Right lobe of liver (tissue), 4 donors: ENCODE results near the gene GAA.

Experiments used
- POLR2A ChIP-seq: fragments of 450-650 bp; IDR thresholded peaks from one replicate; pipeline ENCODE4 v1.6.1; 2017; ENCODE audit warnings: antibody characterized with exemption, mild to moderate bottlenecking
- TF ChIP-seq, protein P1 (sequence below), 4 donors: fragments of 200-600 bp in 3 of 4; fragments of 450-650 bp in 1 of 4; IDR thresholded peaks; one replicate each; pipeline versions ENCODE4 v1.5.1 to v1.8.0; 2016 to 2022; ENCODE audit warnings: antibody characterized with exemption in 4 of 4, mild to moderate bottlenecking in 2 of 4
- donor health status: DM: no; HTN: no; CAD: no.
- donor health status: DM: no; HTN: no; CAD: no.
- donor health status: DM: no; HTN: yes; CAD: no.

DNA sequence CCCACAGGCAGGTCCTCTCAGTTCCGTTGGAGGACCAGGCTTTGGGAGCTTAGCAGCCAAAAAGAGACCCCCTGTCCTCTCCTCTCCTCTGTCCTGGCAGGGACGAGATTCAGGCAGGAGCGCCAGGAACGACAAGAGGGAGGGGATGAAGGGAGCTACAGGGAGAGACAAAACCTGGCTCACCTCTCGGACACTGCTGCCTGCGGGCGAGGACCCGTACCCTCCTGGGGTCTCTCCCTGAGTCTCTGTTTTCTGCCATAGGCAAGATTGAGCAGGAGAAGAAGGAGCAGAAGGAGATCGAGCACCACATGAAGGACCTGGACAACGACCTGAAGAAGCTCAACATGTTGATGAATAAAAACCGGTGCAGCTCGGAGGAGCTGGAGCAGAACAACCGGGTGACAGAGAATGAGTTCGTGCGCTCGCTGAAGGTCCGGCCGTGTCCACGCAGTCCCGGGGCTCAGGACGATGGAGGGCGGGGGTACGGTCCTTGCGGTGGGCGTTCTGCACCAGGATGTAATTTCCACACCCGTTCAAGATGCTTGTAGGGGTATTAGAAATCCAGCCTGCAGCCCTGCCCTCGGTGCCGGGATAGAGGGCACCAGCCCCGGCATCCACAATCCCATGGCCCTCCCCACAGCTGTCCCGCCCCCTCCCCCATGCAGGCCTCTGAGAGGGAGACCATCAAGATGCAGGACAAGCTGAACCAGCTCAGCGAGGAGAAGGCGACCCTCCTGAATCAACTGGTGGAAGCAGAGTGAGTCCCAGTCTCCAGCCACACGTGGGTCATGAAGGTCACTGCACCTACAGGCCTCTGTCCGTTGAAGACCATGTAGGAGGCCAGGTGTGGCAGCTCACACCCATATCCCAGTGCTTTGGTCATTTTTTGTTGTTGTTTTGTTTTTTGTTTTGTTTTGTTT, 13.8 kb upstream of the GAA start:
- TF ChIP-seq, protein P1, sequence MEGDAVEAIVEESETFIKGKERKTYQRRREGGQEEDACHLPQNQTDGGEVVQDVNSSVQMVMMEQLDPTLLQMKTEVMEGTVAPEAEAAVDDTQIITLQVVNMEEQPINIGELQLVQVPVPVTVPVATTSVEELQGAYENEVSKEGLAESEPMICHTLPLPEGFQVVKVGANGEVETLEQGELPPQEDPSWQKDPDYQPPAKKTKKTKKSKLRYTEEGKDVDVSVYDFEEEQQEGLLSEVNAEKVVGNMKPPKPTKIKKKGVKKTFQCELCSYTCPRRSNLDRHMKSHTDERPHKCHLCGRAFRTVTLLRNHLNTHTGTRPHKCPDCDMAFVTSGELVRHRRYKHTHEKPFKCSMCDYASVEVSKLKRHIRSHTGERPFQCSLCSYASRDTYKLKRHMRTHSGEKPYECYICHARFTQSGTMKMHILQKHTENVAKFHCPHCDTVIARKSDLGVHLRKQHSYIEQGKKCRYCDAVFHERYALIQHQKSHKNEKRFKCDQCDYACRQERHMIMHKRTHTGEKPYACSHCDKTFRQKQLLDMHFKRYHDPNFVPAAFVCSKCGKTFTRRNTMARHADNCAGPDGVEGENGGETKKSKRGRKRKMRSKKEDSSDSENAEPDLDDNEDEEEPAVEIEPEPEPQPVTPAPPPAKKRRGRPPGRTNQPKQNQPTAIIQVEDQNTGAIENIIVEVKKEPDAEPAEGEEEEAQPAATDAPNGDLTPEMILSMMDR (IDR thresholded peaks at IDR 0.05), result no peak
- no peak for TF ChIP-seq POLR2A
